K562 (cell line): ENCODE measurements around the gene TRAPPC13. TPM values are rescaled to one million over a fixed set of nuclear protein-coding genes. Genes with fewer than 3 reads are reported as not detected.

Source experiments
- ATAC-seq: fragments of 200-7000 bp; cut with Tn5 transposase; 3 replicates; pipeline ENCODE4 v1.9.1; 2020; ENCODE audit warnings: moderate library complexity
- BruUV-seq: library from RNA; stranded (reverse); fragments of 400-500 nt; replicated peaks from 2 replicates; lab custom pipeline; 2021; lab: Mats Ljungman, UMichigan
- CTCF ChIA-PET: fragments of 300-600 bp; formaldehyde crosslinking; extraction: SDS; loops from one replicate; lab custom pipeline; 2021; ENCODE audit warnings: low intra/inter-chr PET ratio; lab: Yijun Ruan, JAX
- POLR2A ChIA-PET: fragments of 300-600, 350-650 bp; sonication (Branson Sonifier 250); formaldehyde crosslinking; extraction: SDS; loops from one replicate; lab custom pipeline; 2021; ENCODE audit warnings: antibody characterized with exemption, inconsistent platforms; lab: Yijun Ruan, JAX
- DNase-seq, 4 experiments: peaks; one replicate each; pipeline versions ENCODE4 v3.0.0 to v3.0.0-alpha.2; 2011 to 2018; ENCODE audit warnings: low spot score in 3 of 4, mixed read lengths in 3 of 4; ENCODE audit errors: extremely low read depth in 1 of 4
- FAIRE-seq: peaks from 2 replicates; lab custom pipeline; 2011; peaks lifted over from hg19 to GRCh38; lab: Jason Lieb, UNC
- H2AFZ ChIP-seq: 2 replicates; pipeline ENCODE4 v1.6.0; 2011; ENCODE audit warnings: low read depth, low read length, control low read depth, inconsistent platforms
- H3K27ac ChIP-seq: fragments of 200-600 bp; 3 replicates; pipeline ENCODE4 v1.8.0; 2011; ENCODE audit warnings: low read depth, mild to moderate bottlenecking, control low read depth, inconsistent platforms, low read length, moderate library complexity, mixed read lengths; ENCODE audit errors: extremely low read depth
- H3K27me3 ChIP-seq, 2 experiments: fragments of 300-600 bp in 1 of 2; 2 replicates in 1 of 2; 3 replicates in 1 of 2; pipeline versions ENCODE4 v1.6.0 to v1.8.0; 2011; ENCODE audit warnings: inconsistent platforms in 2 of 2, low read length in 2 of 2, mild to moderate bottlenecking in 1 of 2, mixed read lengths in 1 of 2, moderate library complexity in 1 of 2; ENCODE audit not compliant: control insufficient read depth in 2 of 2, insufficient read depth in 2 of 2
- H3K36me3 ChIP-seq: fragments of 300-600 bp; 3 replicates; pipeline ENCODE4 v1.8.0; 2011; ENCODE audit warnings: mild to moderate bottlenecking, low read length, inconsistent platforms; ENCODE audit not compliant: control insufficient read depth, insufficient read depth
- H3K4me1 ChIP-seq, 2 experiments: fragments of 200-600 bp in 1 of 2; replicated peaks in 1 of 2; 2 replicates in 1 of 2; 3 replicates in 1 of 2; pipeline versions ENCODE4 v1.5.1 to v1.8.0; 2011; ENCODE audit warnings: inconsistent platforms in 2 of 2, low read length in 2 of 2, mild to moderate bottlenecking in 1 of 2, mixed read lengths in 1 of 2, moderate library complexity in 1 of 2; ENCODE audit not compliant: control insufficient read depth in 2 of 2, insufficient read depth in 2 of 2
- H3K4me2 ChIP-seq: 2 replicates; pipeline ENCODE4 v1.6.1; 2011; ENCODE audit warnings: low read length, control low read depth, inconsistent platforms, mixed read lengths; ENCODE audit not compliant: insufficient read depth
- H3K4me3 ChIP-seq: fragments of 200-600 bp; sonication (generic), shearing (Covaris generic); 2 replicates; pipeline ENCODE4 v1.5.1; 2016; ENCODE audit warnings: control low read depth, inconsistent platforms
- H3K79me2 ChIP-seq: fragments of 200-600 bp; 3 replicates; pipeline ENCODE4 v1.8.0; 2011; ENCODE audit warnings: low read length, inconsistent platforms; ENCODE audit not compliant: control insufficient read depth, insufficient read depth
- H3K9ac ChIP-seq, 2 experiments: 2 replicates each; pipeline versions ENCODE4 v1.6.0 to v1.6.1; 2011; ENCODE audit warnings: low read depth in 2 of 2, low read length in 2 of 2, control low read depth in 1 of 2, inconsistent platforms in 1 of 2, mild to moderate bottlenecking in 1 of 2, mixed read lengths in 1 of 2; ENCODE audit not compliant: insufficient read depth in 1 of 2
- H3K9me1 ChIP-seq: one replicate; pipeline ENCODE4 v1.6.0; 2011; ENCODE audit warnings: inconsistent platforms, mild to moderate bottlenecking, low read length, moderate library complexity; ENCODE audit not compliant: control insufficient read depth, insufficient read depth
- H3K9me3 ChIP-seq: replicated peaks from 2 replicates; pipeline ENCODE4 v1.5.1; 2011; ENCODE audit warnings: low read depth, low read length, inconsistent platforms; ENCODE audit not compliant: control insufficient read depth, insufficient read depth
- H4K20me1 ChIP-seq: replicated peaks from 2 replicates; pipeline ENCODE4 v1.6.1; 2011; ENCODE audit warnings: low read length, inconsistent platforms, mixed read lengths; ENCODE audit not compliant: control insufficient read depth, insufficient read depth
- BACH1 ChIP-seq: fragments of 200-800 bp; sonication (Bioruptor generic); IDR thresholded peaks from 2 replicates; pipeline ENCODE4 v1.6.1; 2016; ENCODE audit warnings: missing genetic modification characterization, missing compliant biosample characterization
- CXXC5 ChIP-seq: fragments of 250-450 bp; sonication (Bioruptor Pico); IDR thresholded peaks from 2 replicates; pipeline ENCODE4 v1.8.0; 2022; ENCODE audit warnings: inconsistent platforms, mild to moderate bottlenecking, moderate library complexity
- FIP1L1 ChIP-seq: fragments of 200-400 bp; formaldehyde crosslinking; IDR thresholded peaks from 2 replicates; pipeline ENCODE4 v1.6.1; 2018; ENCODE audit warnings: mild to moderate bottlenecking, low read depth, low read length; ENCODE audit not compliant: poor library complexity, severe bottlenecking
- GATAD2A ChIP-seq: fragments of 450-650 bp; IDR thresholded peaks from 2 replicates; pipeline ENCODE4 v1.6.1; 2017
- NUFIP1 ChIP-seq: fragments of 450-650 bp; IDR thresholded peaks from 2 replicates; pipeline ENCODE4 v1.6.1; 2018; ENCODE audit not compliant: partially characterized antibody
- POLR3A ChIP-seq: IDR thresholded peaks from 2 replicates; pipeline ENCODE4 v1.6.1; 2011; ENCODE audit warnings: borderline replicate concordance, mild to moderate bottlenecking, moderate library complexity; ENCODE audit not compliant: insufficient read length, insufficient read depth; ENCODE audit errors: extremely low read depth
- RB1 ChIP-seq: fragments of 450-650 bp; IDR thresholded peaks from 2 replicates; pipeline ENCODE4 v1.6.1; 2017; ENCODE audit warnings: low read depth, mild to moderate bottlenecking
- STAT5A ChIP-seq: IDR thresholded peaks from 2 replicates; pipeline ENCODE4 v1.6.1; 2012; ENCODE audit warnings: low read length, inconsistent platforms, borderline replicate concordance
- TBP ChIP-seq: optimal IDR thresholded peaks from 2 replicates; pipeline ENCODE3; 2011; ENCODE audit warnings: low read depth, low read length, improper control_type of control experiment
- ZNF232 ChIP-seq: sonication (generic); formaldehyde crosslinking; IDR thresholded peaks from 2 replicates; pipeline ENCODE4 v1.8.0; 2022; ENCODE audit warnings: mild to moderate bottlenecking, missing genetic modification reagents
- ZNF699 ChIP-seq: fragments of 250-450 bp; sonication (Bioruptor Pico); IDR thresholded peaks from 2 replicates; pipeline ENCODE4 v1.8.0; 2021; ENCODE audit warnings: mild to moderate bottlenecking, moderate library complexity; ENCODE audit not compliant: insufficient replicate concordance
- in situ Hi-C: fragments of 300-500 bp; cut with MboI; formaldehyde crosslinking; loops from 4 replicates; pipeline ENCODE4 v1.15.0; 2018; ENCODE audit warnings: inconsistent platforms, mixed read lengths
- intact Hi-C: fragments of 100-400 bp; cut with micrococcal nuclease; formaldehyde crosslinking; loops from 2 replicates; pipeline ENCODE4 v1.14.2; 2022
- polyA plus RNA-seq, 8 experiments: library from polyadenylated mRNA; depleted of rRNA in 4 of 8; stranded (reverse) in 5 of 8; unstranded in 3 of 8; fragments of >200 nt; fragmentation: Nextera tagmentation in 2 of 8; fragmentation: Illumina TruSeq in 1 of 8; extraction: Ambion mirVana in 2 of 8; extraction: Trizol in 1 of 8; gene quantifications; 2 replicates each; pipeline versions ENCODE4 v1.2.1 to v1.2.3, GENCODE V29; 2011 to 2014; ENCODE audit warnings: inconsistent platforms in 1 of 8, missing spikeins in 1 of 8
- total RNA-seq, 7 experiments: library from RNA; depleted of rRNA in 6 of 7; stranded (reverse); fragments of >200 nt in 6 of 7; fragmentation: Illumina TruSeq in 2 of 7; extraction: Trizol in 2 of 7; gene quantifications; 2 replicates each; pipeline versions ENCODE4 v1.2.1 to v1.2.3, GENCODE V29; 2011 to 2021; ENCODE audit warnings: low replicate concordance in 1 of 7
- TF ChIP-seq, protein P1 (sequence below): fragments of 250-450 bp; sonication (Bioruptor Pico); IDR thresholded peaks from 2 replicates; pipeline ENCODE4 v1.8.0; 2022; ENCODE audit warnings: inconsistent platforms, mild to moderate bottlenecking, moderate library complexity, borderline replicate concordance
- TF ChIP-seq, protein P2 (sequence below): sonication (generic); formaldehyde crosslinking; IDR thresholded peaks from 2 replicates; pipeline ENCODE4 v1.8.0; 2022; ENCODE audit warnings: mild to moderate bottlenecking, missing genetic modification reagents
- TF ChIP-seq, protein P3 (sequence below), 2 experiments: fragments of 450-650 bp; conservative IDR thresholded peaks; 2 replicates each; pipeline ENCODE4 v1.6.1; 2017; ENCODE audit warnings: mild to moderate bottlenecking in 2 of 2, moderate library complexity in 2 of 2
- TF ChIP-seq, protein P4 (sequence below): fragments of 450-650 bp; formaldehyde crosslinking; IDR thresholded peaks from 2 replicates; pipeline ENCODE4 v1.4.0; 2022; ENCODE audit warnings: mild to moderate bottlenecking, moderate library complexity

TRAPPC13 gene
- total and polyA plus RNA-seq, 9 of the 15 experiments (the other 6 are each of a cell fraction or from before 2014, with no cell fraction given) = 16.2 to 43.8 (median 24.0) TPM

DNA sequence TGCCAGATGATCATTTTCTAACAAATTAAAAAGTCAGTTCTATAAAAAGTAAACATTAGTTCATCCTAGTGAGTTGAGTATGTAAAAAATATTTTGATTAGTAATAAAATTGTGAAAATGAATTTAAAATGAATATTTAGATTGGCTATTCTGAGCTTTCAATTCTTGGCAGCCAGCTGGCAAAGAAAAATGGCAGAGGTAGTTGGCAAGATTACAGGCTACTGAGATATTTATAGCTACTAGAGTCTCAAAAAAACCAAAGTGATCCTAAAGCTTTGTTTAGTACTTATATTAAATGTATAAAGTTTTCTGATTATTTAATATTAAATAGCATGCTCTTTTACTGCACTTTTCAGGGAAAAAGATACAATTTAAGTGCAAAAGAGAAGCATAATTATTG lies 72.1 kb downstream of the TRAPPC13 start:
- Histone ChIP-seq H3K79me2 (no peaks in the 10 kb centered on the region), H3K4me2 (no peak overlapping the region), H4K20me1 (no peaks in the 10 kb centered on the region), H3K9me3 (no peaks in the 10 kb centered on the region), H2AFZ (no peak overlapping the region), H3K9ac (no peak overlapping the region), H3K27me3 (no peaks in the 10 kb centered on the region), H3K4me1 (no peaks in the 10 kb centered on the region), H3K27ac (no peak overlapping the region), H3K9me1 (no peaks in the 10 kb centered on the region), H3K36me3 (no peaks in the 10 kb centered on the region; the same call in 2 of the 3 replicates), H3K4me3 (no peak overlapping the region)
- ATAC-seq = no peak
- no peak for DNase-seq
- intact Hi-C loops (no loop called here), in situ Hi-C loops (no loop called here)
- FAIRE-seq = no peak
- ChIA-PET POLR2A (interaction anchor here (0.9 kb wide), 1 partner anchor 11 kb away, joined by 3 read pairs; no protein-coding TSS in a partner anchor), CTCF (no interaction called here)
- no TSS peak for BruUV-seq
- TF ChIP-seq, protein P1, sequence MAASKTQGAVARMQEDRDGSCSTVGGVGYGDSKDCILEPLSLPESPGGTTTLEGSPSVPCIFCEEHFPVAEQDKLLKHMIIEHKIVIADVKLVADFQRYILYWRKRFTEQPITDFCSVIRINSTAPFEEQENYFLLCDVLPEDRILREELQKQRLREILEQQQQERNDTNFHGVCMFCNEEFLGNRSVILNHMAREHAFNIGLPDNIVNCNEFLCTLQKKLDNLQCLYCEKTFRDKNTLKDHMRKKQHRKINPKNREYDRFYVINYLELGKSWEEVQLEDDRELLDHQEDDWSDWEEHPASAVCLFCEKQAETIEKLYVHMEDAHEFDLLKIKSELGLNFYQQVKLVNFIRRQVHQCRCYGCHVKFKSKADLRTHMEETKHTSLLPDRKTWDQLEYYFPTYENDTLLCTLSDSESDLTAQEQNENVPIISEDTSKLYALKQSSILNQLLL (CRISPR knock-in tag) = no peak
- TF ChIP-seq TBP (no peak), BACH1 (tag) (no peak), GATAD2A (no peak), POLR3A (no peak), ZNF699 (CRISPR knock-in tag) (no peak), STAT5A (no peak), FIP1L1 (no peak), ZNF232 (no peak), CXXC5 (no peak), NUFIP1 (no peak), RB1 (no peak)
- TF ChIP-seq, protein P2, sequence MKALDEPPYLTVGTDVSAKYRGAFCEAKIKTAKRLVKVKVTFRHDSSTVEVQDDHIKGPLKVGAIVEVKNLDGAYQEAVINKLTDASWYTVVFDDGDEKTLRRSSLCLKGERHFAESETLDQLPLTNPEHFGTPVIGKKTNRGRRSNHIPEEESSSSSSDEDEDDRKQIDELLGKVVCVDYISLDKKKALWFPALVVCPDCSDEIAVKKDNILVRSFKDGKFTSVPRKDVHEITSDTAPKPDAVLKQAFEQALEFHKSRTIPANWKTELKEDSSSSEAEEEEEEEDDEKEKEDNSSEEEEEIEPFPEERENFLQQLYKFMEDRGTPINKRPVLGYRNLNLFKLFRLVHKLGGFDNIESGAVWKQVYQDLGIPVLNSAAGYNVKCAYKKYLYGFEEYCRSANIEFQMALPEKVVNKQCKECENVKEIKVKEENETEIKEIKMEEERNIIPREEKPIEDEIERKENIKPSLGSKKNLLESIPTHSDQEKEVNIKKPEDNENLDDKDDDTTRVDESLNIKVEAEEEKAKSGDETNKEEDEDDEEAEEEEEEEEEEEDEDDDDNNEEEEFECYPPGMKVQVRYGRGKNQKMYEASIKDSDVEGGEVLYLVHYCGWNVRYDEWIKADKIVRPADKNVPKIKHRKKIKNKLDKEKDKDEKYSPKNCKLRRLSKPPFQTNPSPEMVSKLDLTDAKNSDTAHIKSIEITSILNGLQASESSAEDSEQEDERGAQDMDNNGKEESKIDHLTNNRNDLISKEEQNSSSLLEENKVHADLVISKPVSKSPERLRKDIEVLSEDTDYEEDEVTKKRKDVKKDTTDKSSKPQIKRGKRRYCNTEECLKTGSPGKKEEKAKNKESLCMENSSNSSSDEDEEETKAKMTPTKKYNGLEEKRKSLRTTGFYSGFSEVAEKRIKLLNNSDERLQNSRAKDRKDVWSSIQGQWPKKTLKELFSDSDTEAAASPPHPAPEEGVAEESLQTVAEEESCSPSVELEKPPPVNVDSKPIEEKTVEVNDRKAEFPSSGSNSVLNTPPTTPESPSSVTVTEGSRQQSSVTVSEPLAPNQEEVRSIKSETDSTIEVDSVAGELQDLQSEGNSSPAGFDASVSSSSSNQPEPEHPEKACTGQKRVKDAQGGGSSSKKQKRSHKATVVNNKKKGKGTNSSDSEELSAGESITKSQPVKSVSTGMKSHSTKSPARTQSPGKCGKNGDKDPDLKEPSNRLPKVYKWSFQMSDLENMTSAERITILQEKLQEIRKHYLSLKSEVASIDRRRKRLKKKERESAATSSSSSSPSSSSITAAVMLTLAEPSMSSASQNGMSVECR (CRISPR knock-in tag) = no peak
- TF ChIP-seq, protein P3, sequence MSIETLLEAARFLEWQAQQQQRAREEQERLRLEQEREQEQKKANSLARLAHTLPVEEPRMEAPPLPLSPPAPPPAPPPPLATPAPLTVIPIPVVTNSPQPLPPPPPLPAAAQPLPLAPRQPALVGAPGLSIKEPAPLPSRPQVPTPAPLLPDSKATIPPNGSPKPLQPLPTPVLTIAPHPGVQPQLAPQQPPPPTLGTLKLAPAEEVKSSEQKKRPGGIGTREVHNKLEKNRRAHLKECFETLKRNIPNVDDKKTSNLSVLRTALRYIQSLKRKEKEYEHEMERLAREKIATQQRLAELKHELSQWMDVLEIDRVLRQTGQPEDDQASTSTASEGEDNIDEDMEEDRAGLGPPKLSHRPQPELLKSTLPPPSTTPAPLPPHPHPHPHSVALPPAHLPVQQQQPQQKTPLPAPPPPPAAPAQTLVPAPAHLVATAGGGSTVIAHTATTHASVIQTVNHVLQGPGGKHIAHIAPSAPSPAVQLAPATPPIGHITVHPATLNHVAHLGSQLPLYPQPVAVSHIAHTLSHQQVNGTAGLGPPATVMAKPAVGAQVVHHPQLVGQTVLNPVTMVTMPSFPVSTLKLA (conservative IDR thresholded peaks at IDR 0.05) = no peak
- TF ChIP-seq, protein P4, sequence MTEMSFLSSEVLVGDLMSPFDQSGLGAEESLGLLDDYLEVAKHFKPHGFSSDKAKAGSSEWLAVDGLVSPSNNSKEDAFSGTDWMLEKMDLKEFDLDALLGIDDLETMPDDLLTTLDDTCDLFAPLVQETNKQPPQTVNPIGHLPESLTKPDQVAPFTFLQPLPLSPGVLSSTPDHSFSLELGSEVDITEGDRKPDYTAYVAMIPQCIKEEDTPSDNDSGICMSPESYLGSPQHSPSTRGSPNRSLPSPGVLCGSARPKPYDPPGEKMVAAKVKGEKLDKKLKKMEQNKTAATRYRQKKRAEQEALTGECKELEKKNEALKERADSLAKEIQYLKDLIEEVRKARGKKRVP (CRISPR knock-in tag) = no peak
